CD4-positive, alpha-beta T cell treated with Interleukin-10 for 1 hour (primary cell): ENCODE data around the gene BPIFB1.

Experiments used
- DNase-seq: peaks from one replicate; pipeline ENCODE4 v3.0.0-alpha.2; 2020

The BPIFB1 gene, protein sequence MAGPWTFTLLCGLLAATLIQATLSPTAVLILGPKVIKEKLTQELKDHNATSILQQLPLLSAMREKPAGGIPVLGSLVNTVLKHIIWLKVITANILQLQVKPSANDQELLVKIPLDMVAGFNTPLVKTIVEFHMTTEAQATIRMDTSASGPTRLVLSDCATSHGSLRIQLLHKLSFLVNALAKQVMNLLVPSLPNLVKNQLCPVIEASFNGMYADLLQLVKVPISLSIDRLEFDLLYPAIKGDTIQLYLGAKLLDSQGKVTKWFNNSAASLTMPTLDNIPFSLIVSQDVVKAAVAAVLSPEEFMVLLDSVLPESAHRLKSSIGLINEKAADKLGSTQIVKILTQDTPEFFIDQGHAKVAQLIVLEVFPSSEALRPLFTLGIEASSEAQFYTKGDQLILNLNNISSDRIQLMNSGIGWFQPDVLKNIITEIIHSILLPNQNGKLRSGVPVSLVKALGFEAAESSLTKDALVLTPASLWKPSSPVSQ

GRCh38 chr20:33282991-33283555 lies at the start of gene BPIFB1:
Gene BPIFB1 (plus strand): TSS chr20:33283214. CDS start chr20:33286074, 2,860 bp downstream.
- DNase-seq, result no peak

GRCh38 chr20:33234050-33234449 lies 49.0 kb upstream of the BPIFB1 start:
- DNase-seq, result no peak

DNA sequence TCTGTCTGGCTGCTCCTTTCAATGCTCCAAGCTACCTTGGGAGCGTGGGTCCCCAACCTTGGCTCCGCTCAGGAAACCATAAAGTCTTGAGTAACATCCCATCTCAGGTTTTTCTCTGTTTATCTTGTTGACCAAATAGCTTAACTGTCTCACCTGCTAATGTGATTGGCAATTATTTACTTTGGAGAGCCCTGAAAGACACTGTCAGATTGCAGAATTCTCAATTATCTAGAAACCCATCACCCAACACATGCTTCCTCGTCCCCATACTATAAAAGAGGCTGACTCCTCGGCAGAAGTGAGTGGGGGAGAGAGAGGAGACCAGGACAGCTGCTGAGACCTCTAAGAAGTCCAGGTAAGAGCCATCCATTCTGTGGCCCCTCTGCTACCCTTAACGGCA lies 47.3 kb upstream of the BPIFB1 start, which contains the start of gene BPIFA1:
Gene BPIFA1, plus strand, starts transcription at position 301 of the 400 bp plus-strand sequence. CDS start 1,716 bp downstream, outside the sequence.
- DNase-seq, result no peak

GRCh38 chr20:33236351-33236750 lies 46.7 kb upstream of the BPIFB1 start:
- no peak for DNase-seq

DNA sequence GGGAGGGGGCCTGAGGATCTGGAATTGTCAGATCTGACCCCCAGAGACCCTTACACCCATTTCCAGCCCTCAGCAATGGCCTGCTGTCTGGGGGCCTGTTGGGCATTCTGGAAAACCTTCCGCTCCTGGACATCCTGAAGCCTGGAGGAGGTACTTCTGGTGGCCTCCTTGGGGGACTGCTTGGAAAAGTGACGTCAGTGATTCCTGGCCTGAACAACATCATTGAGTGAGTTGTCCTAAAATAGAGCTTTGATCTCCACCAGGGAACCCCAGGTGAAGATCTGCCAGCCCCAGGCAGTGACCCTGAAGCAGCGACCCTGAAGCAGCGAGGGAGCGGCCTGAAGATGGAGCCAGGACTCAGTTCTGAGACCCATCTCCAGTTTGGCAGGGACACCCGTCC lies 45.0 kb upstream of the BPIFB1 start:
- DNase-seq, result no peak

DNA sequence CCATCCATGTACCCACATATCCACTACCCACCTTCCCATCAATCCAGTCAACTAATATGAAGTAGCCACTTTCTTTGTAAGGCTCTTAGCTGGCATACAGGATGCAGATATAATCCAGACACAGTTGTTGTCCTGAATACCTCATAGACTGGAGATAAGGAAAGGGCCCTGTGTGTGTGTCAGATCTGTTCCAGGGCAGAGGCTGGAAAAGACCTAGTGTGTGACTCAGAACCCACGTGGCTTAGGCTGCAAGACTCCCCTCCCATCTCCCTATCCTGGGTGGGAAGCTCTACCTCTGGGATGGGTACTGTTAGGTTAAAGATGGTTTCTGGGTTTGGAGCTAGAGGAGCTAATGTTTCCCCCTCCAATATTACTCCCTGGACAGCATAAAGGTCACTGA lies 43.6 kb upstream of the BPIFB1 start:
- no peak for DNase-seq

DNA sequence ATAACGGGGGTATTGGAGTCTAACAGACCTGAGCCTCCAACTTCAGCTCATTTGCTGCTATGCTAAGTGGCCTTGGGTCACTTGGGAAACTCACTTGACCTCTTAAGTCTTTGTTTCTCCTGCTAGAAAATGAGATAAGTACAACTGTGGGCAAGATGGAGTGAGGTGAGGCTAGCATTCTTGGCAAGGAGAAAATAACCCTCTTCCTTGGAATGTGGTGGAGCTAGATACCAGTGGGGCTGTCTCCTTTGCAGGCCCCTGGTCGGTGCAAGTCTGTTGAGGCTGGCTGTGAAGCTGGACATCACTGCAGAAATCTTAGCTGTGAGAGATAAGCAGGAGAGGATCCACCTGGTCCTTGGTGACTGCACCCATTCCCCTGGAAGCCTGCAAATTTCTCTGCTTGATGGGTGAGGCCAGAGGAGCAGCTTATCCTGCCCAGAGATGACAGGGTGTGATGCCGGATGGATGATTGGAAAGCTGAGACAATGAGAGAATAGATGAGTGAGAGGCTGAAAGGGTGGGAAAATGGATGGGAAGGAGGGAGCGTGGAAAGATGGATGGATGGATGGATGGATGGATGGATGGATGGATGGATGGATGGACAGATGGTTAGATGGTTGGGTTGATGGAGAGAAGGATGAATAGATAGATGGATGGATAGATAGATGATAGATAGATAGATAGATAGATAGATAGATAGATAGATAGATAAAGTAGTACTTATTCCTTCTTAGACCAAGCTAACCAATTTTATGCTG lies 42.9 kb upstream of the BPIFB1 start:
- no peak for DNase-seq

GRCh38 chr20:33240923-33241322 lies 42.1 kb upstream of the BPIFB1 start:
- no peak for DNase-seq

GRCh38 chr20:33242319-33243100 lies 40.5 kb upstream of the BPIFB1 start:
- no peak for DNase-seq

- DNase-seq, result no peak
Observed at GRCh38 chr20:33246077-33246476, 36.9 kb upstream of the BPIFB1 start.

DNA sequence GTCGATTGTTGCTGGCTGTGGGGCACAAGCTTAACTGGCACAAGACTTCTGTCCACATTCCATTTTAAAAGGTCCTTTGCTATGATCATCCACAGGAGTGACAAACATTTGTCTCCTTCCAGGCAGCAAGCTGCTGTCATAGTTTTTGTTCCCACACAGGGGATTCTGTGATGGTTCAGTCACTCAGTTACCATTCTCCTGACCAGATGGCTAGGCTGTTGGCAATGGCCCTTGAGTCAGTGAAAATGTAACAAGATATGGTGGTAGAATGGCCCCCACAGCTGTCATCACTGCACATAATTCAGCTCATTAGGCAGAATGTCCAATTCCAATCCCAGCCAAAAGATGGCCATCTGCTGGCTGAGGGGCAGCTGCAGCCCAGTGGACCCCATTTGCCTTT lies 33.6 kb upstream of the BPIFB1 start:
- no peak for DNase-seq

GRCh38 chr20:33250666-33251065 lies 32.3 kb upstream of the BPIFB1 start:
- DNase-seq, result no peak

DNA sequence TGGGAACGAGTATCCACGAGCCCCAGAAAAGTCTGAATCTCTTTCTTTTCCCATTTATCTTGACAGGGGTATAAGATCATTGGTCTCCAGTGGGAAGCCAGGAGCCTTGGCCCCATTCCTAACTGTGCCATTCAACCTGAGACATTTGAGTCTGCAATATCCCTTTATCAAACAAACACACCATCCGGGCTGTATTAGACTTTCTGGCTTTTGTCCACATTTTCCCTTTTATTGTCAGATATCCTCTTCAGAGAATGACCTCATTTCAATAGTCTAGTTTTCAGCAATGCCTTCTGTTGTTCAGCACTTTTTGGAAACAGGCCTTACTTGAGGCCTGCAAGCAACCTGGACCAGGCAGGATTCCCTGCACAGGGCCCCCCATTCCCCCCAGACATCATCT lies 31.5 kb upstream of the BPIFB1 start:
- DNase-seq, result no peak

- DNase-seq, result no peak
Observed at GRCh38 chr20:33252460-33252859, 30.6 kb upstream of the BPIFB1 start.

GRCh38 chr20:33255005-33255404 lies 28.0 kb upstream of the BPIFB1 start:
- DNase-seq, result no peak

DNA sequence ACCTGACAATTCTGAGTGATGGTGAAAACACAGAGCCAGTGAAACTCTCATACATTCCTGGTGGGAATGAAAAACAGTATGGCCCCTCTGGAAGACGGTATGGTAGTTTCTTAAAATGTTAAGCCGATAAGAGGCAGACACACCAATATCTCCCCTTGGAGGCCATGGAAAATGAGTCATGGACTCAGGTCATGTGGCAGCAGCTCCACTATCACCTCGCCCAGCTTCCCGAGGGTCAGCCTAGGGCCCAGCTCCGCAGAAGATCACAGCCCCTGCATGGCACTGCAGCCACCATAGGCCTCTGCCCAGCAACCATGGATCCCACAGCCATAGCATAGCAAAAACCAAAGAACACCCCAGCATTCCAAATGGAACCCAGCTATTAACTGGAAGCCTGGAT lies 25.8 kb upstream of the BPIFB1 start:
- DNase-seq, result no peak

DNA sequence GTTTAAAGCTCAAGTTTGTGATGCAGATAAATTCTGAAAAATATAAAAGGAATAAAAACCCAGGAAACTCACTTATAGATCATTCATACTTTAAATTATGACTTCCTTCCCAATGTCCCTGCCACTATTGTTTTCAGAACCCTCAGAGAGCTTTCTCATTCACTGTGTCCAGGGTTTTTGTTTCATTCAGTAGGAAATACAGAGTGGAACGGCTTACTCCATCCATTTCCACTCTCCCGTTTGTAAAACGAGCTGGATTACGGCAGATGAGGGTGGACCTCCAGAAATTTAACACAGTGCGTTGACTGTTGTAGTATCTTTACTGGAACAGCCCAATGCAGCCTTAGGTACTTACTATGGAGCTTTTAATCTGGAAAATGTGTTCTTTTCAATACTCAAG lies 23.6 kb upstream of the BPIFB1 start:
- DNase-seq, result no peak

- no peak for DNase-seq
Observed at GRCh38 chr20:33261465-33261864, 21.5 kb upstream of the BPIFB1 start.

DNA sequence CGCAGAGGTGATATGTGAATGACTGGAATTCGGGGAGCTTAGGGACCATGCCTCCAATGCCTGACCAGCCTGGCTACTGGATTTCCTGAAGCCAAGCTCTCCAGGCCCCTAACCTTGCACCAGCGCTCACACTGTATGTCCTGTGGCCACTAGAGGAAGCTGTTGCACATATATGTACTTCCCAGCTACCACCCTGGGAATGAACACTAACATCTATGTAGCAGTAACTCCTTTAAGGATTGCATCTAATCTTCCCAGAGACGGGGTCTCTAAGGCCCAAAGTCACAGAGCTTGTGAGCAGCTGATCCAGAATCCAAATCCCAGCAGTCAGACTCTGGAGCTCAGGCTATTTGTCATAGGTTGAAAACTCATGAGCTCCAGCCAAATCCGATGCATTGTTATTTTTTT lies 20.4 kb upstream of the BPIFB1 start:
- peak; percentile 8 for DNase-seq

- no peak for DNase-seq
Observed at GRCh38 chr20:33263784-33264183, 19.2 kb upstream of the BPIFB1 start.

DNA sequence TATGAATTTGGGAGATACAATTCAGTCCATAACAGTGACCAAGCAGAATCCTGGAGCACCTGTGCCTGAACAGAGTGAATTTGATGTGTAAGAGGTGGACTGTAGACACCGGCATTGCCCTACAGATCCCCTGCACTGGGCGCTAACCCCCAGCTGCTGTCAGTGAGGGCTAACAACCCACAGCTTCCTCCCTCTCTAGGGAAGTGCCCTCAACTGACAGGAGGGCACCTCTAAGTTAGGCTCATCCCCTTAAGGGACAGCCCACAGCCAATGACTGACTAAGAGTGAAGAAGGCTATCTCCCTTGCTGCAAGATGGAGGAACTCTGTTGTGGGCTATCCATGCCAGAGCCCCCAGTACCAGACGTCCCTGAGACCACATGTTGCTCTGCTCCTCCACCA lies 15.3 kb upstream of the BPIFB1 start:
- DNase-seq, result no peak

DNA sequence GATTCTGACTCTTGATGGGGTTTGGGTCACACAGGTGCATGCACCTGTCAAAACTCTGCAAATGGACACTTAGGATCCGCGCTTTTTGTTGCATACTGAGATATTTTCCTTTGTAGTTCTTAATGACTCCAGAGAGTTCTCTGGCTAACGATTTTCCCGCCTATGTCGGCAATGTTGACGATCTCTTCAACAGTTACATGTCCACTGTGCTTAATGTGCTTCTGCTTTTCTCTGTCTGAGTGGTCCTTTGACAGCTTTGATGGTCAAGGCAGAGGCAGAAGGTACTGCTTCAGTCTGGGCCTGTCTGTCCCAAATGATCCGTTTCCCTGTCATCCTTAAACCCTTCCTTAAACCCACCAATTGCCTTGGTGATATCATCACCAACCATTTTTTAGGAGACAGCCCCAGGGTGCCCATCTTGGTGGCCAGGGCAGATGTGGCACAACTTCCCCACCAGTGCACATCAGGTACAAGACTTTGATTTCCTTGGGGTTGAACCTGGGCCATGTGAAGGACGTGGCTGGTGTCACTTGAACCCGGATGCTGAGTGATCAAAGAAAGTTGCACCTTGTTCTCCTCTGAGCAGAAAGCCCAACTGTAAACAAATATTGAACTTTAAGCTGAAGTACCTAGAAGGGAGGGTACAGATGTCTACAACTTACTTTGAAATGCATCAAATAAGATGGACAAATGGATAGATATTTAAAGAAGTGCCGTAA lies 10.7 kb upstream of the BPIFB1 start:
- DNase-seq, result no peak
